GM18499 (cell line): ENCODE results near the gene ETV3L.
A peak's percentile ranks its signal among the peaks of the same experiment; 100 is the strongest.
"Not testable (repeated sequence)": the region's sequence is repeated elsewhere in the genome, so short reads cannot be mapped to it uniquely, and the experiment has no call there.

Experiments used
- ATAC-seq: cut with Tn5 transposase; IDR thresholded peaks from one replicate; pipeline ENCODE4 v1.9.1; 2021; ENCODE audit warnings: moderate number of reproducible peaks; ENCODE audit not compliant: insufficient read depth, unreplicated experiment

Gene ETV3L

GRCh38 chr1:157106813-157107189 is 7.2 kb upstream of the ETV3L start:
- no peak for ATAC-seq

DNA sequence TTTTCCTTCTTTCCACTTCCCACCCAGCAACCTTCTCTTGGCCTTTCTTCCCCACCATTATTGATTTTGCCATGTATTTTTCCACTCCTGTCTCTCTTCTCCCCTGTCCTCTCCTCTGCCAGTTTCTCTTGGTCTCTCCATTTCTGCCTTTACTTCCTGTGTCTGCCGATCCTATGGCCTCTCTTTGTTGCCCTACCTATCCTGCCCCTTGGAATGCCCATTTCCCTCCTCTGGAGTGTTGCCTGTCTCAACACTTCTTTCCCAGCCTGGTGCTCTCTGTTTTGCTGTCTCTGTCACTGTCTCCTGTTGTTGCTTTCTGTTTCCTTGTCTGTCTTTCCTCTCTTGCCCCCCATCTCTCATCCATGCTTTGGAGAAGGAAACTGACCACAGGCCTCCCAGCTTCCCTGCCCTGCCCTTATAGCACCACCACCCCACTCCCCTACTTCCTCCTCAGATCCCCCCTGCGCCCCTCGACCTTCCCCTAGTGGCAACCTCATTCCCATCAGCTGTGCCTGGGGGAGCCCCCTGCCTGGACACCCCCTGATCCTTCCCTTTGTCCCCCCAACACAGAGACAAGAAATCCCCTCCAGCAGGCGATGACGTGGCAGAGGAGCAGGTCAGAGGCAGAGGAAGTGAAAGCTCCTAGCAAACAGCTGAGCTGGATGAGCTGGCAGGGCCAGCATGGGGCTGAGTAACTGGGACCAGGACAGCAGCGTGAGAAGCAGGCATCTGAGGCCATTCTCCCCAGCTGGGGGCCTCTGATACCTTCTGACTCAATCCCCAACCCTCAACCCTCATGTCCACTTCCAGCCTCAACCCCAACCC is 6.6 kb upstream of the ETV3L start:
- ATAC-seq = peak; percentile 77

- ATAC-seq = no peak
Measured at GRCh38 chr1:157105298-157105987, 5.8 kb upstream of the ETV3L start.

DNA sequence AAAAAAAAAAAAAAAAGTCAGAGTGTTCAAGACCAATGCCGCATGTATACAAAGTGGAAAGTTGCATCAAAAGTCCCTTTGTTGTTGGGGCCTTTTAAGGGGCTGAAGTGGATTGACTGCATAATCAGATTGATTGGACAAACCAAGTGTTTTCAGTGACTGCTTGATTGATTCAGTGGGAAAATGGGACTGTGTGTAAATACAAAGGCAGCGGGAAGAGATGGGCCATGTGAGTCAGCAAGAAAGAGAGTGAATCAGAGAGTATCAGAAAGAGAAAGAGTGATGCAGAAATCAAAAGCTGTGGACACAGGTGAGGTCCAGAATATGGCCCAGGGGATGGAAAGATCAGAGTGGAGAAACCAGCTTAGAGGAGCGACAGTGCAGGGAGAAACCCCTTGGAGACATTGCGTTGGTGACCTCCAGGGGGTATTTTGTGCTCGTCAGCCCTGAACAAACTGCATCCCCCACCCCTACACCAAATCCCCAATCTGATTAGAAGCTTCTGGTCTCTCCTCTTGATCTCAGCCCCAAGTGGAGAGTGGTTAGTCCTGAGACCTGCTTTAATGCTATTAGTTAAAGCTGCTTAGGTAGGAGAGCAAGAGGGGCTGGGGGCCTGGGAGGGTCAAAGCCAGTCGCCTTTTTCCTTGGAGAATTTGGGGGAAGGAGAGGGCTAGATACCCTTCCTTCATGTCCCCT is 5.1 kb upstream of the ETV3L start:
- no peak for ATAC-seq

DNA sequence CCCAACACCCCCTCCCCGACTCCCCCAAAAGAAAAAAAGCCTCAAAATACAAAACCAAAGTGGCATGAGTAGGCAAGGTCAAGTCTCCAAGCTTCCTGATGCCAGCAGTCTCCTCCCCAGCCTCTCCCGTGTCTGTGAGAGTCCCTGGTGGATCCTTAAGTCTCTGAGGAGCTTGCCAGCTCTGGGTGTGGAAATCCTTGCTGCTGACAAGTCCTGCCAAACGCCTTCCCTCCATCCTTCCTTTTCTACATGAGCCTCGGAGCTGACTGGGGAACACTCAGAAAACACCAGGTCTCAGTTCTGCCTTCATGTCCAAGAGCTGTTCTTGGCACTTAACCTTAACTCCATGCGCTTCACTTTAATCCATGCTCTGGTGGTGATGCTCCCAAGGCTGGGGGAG is 3.7 kb upstream of the ETV3L start:
- no peak for ATAC-seq

GRCh38 chr1:157101149-157101548 is 1.5 kb upstream of the ETV3L start:
- ATAC-seq = no peak

GRCh38 chr1:157098987-157099632 is 498 bp downstream of the ETV3L start:
- not testable (repeated sequence) for ATAC-seq

DNA sequence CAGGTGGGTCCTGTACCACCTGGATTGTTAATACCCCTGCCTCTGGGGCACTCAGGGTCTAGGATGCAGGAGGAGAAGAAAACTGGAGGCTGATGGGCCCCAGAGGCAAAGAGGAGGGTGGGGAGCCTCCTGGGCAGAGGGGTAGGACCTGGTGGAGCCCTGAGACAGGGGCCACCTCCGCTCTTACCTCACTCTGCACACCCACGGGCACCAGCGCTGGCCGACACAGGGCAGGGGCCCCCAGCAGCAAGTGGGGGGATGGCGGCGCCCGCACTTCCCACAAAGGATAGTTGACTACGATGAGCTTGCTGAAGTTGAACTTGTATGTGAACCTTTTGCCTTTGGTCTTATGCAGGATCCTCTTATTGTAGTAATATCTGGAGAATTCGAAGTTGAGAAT is 1.1 kb downstream of the ETV3L start:
- ATAC-seq = no peak

DNA sequence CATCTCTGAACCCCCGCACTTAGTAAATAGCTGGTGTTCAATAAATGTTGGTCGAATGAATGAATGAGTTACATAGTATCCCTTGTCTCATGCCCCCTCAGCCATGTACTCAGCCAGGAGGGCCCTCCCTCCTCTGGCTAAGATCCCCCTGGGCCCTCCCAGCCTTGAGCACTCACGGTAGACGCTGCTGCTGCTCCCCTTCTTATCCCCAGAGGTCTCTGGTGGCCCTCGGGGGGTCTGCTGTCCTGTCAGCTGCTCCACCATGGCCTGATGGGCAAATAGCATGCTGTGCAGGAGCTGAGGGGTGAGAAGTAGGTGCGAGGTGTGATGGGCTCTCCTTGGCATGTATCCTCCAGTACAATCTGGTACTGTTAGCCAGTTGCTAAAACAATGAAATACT is 1.9 kb downstream of the ETV3L start:
- ATAC-seq = no peak

GRCh38 chr1:157096881-157097280 is 2.7 kb downstream of the ETV3L start:
- no peak for ATAC-seq

GRCh38 chr1:157095551-157095950 is 4.1 kb downstream of the ETV3L start:
- ATAC-seq = no peak

GRCh38 chr1:157095091-157095490 is 4.5 kb downstream of the ETV3L start:
- ATAC-seq = no peak

DNA sequence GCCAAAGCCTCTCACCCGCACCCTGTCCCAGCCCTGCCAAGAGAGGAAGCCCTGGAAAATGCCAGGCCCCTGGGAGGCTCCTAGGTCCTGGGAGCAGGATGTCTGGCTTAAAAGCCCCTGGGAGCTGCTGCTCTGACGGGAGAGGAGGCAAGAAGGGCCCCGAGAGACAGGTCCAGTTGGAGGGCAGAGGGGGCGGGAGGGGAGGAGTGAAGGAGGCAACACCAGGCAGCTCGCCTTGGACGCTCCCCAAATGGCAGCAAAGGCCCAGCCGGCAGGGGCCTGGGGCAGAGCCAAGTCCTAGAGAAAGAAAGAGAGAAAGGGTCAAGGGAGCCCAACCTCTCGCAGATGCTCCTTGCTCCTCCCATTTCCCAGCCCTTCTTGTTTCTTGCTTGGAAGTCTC is 6.8 kb downstream of the ETV3L start:
- ATAC-seq = no peak

GRCh38 chr1:157091668-157092273 is 7.8 kb downstream of the ETV3L start:
- ATAC-seq = no peak

GRCh38 chr1:157091186-157091585 is 8.4 kb downstream of the ETV3L start:
- ATAC-seq = no peak

DNA sequence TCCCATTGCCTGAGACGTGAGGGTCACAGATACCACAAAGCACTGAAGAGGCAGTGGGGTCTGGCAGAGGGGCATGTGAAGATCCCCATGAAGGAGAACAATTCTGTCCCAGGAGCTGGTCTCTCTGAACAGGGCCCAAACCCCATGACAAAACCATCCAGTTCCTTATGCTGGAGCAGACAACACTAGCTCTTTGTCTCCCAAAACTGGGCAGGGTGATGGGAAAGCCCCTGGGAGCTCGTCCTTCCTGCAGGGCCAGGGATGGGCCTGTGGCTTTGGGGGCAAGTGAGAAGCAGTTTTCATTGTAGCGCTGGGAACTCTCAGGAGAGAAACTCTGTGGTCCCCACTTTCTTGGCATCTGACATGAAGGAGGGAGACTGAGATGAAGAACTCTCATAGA is 8.8 kb downstream of the ETV3L start:
- ATAC-seq = no peak

GRCh38 chr1:157090196-157090647 is 9.4 kb downstream of the ETV3L start:
- ATAC-seq = no peak

DNA sequence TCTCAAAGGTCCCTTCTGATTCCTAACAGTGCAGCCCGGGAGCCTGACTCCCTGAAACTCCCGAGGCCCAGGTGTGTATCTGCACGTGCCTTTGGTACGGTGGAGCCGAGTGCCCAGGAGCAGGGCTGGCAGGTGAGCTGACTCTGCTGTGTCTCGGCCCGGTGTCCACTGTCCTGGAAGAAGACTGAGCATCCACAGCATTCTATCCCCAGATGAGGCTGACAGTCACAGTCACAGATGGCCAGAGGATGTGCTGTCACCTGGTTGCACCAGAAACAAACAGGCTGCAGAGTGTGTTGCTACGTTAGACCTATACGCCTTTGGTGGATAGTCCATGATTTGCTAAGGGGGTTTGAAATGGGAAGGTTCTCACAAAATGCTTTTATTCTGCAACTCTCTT is 9.8 kb downstream of the ETV3L start:
- ATAC-seq = no peak

DNA sequence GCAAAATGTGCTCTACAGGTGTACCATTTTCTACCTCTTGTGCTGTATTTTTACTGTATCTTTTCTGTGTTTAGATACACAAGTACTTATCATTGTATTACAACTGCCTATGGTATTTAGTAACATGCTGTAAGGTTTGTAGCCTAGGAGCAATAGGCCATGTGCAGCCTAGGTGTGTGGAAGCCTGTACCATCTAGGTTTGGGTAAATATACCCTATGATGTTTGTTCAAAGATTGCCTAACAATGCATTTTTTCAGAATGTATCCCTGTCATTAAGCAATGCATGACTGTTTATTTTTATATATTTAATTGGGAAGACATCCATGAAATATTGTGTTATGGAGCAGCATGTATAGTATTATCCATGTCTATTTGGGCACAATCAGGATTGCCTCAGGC is 11.0 kb downstream of the ETV3L start:
- ATAC-seq = no peak

DNA sequence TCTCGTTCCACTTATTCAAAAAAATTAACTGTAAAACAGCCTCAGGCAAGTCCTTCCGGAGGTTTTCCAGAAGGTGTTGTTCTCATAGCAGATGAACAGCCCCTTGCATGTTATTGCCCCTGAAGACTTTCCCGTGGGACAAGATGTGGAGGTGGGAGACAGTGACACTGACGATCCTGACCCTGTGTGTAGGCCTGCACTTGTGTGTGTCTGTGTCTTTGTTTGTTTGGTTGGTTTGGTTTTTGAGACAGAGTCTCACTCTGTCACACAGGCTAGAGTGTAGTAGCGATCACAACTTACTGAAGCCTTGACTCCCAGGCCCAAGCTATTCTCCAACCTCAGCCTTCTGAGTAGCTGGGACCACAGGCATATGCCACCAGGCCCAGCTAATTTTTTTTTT is 12.6 kb downstream of the ETV3L start:
- no peak for ATAC-seq
